Measurements from ENCODE around the gene RNASE2.
"Not testable (repeated sequence)": the region's sequence is repeated elsewhere in the genome, so short reads cannot be mapped to it uniquely, and the experiment has no call there.

Gene RNASE2

GRCh38 chr14:20980906-20981305 lies 25.6 kb downstream of the RNASE2 start:
- Histone ChIP-seq H3K4me1 (ENCODE audit: control insufficient read depth in 2 of 2, insufficient read depth in 2 of 2, low read length in 2 of 2) (no peaks in the 10 kb centered on the region), H3K27me3 (ENCODE audit: control insufficient read depth in 2 of 2, insufficient read depth in 2 of 2, low read length in 2 of 2) (no peaks in the 10 kb centered on the region), H3K9ac (ENCODE audit: low read depth in 1 of 2, low read length in 2 of 2) (no peak overlapping the region), H3K36me3 (ENCODE audit: control insufficient read depth in 2 of 2, insufficient read depth in 2 of 2, low read length in 2 of 2) (no peaks in the 10 kb centered on the region), H3K4me3 (ENCODE audit: low read length in 2 of 2) (no peak overlapping the region), H3K27ac (ENCODE audit: low read depth in 2 of 2, low read length in 2 of 2) (no peak overlapping the region), H3K9me3 (ENCODE audit: control insufficient read depth in 2 of 2, low read length in 2 of 2) (no peaks in the 10 kb centered on the region)

- no peaks in the 10 kb centered on the region for H3K9me3 ChIP-seq (ENCODE audit: control insufficient read depth in 2 of 2, low read length in 2 of 2)
- H3K27ac ChIP-seq (ENCODE audit: low read depth in 2 of 2, low read length in 2 of 2): no peak overlapping the region
- no peak overlapping the region for H3K4me3 ChIP-seq (ENCODE audit: low read length in 2 of 2)
- H3K36me3 ChIP-seq (ENCODE audit: control insufficient read depth in 2 of 2, insufficient read depth in 2 of 2, low read length in 2 of 2): no peaks in the 10 kb centered on the region
- no peak overlapping the region for H3K9ac ChIP-seq (ENCODE audit: low read depth in 1 of 2, low read length in 2 of 2)
- H3K4me1 ChIP-seq (ENCODE audit: control insufficient read depth in 2 of 2, insufficient read depth in 2 of 2, low read length in 2 of 2): no peaks in the 10 kb centered on the region
- no peaks in the 10 kb centered on the region for H3K27me3 ChIP-seq (ENCODE audit: control insufficient read depth in 2 of 2, insufficient read depth in 2 of 2, low read length in 2 of 2)
Measured at GRCh38 chr14:20982646-20983369, 27.5 kb downstream of the RNASE2 start.

- H3K27me3 ChIP-seq (ENCODE audit: control insufficient read depth in 2 of 2, insufficient read depth in 2 of 2, low read length in 2 of 2); H3K9me3 ChIP-seq (ENCODE audit: control insufficient read depth in 2 of 2, low read length in 2 of 2); H3K27ac ChIP-seq (ENCODE audit: low read depth in 2 of 2, low read length in 2 of 2): not testable (repeated sequence)
Measured at GRCh38 chr14:20985650-20986049, 30.4 kb downstream of the RNASE2 start.

GRCh38 chr14:20986811-20987210 lies 31.5 kb downstream of the RNASE2 start:
- H3K9me3 ChIP-seq (ENCODE audit: control insufficient read depth in 2 of 2, low read length in 2 of 2): no peaks in the 10 kb centered on the region
- H3K27me3 ChIP-seq (ENCODE audit: control insufficient read depth in 2 of 2, insufficient read depth in 2 of 2, low read length in 2 of 2): no peaks in the 10 kb centered on the region
- no peak overlapping the region for H3K9ac ChIP-seq (ENCODE audit: low read depth in 1 of 2, low read length in 2 of 2)
- H3K36me3 ChIP-seq (ENCODE audit: control insufficient read depth in 2 of 2, insufficient read depth in 2 of 2, low read length in 2 of 2): peaks cover under 1 to 3% of the 10 kb centered on the region in 2 donors
- peaks cover 8 to 14% of the 10 kb centered on the region in 2 donors for H3K4me1 ChIP-seq (ENCODE audit: control insufficient read depth in 2 of 2, insufficient read depth in 2 of 2, low read length in 2 of 2)
- no peak overlapping the region for H3K4me3 ChIP-seq (ENCODE audit: low read length in 2 of 2)
- H3K27ac ChIP-seq (ENCODE audit: low read depth in 2 of 2, low read length in 2 of 2): no peak overlapping the region

More at GRCh38 chr14:20985650-20986049, 30.4 kb downstream of the RNASE2 start:
- H3K9ac ChIP-seq (ENCODE audit: low read depth in 1 of 2, low read length in 2 of 2); H3K4me1 ChIP-seq (ENCODE audit: control insufficient read depth in 2 of 2, insufficient read depth in 2 of 2, low read length in 2 of 2); H3K36me3 ChIP-seq (ENCODE audit: control insufficient read depth in 2 of 2, insufficient read depth in 2 of 2, low read length in 2 of 2); H3K4me3 ChIP-seq (ENCODE audit: low read length in 2 of 2): not testable (repeated sequence)

- Histone ChIP-seq H3K27ac (ENCODE audit: low read depth in 2 of 2, low read length in 2 of 2) (peak overlapping the region; percentile 85 to 86), H3K27me3 (ENCODE audit: control insufficient read depth in 2 of 2, insufficient read depth in 2 of 2, low read length in 2 of 2) (no peaks in the 10 kb centered on the region), H3K9me3 (ENCODE audit: control insufficient read depth in 2 of 2, low read length in 2 of 2) (no peaks in the 10 kb centered on the region), H3K36me3 (ENCODE audit: control insufficient read depth in 2 of 2, insufficient read depth in 2 of 2, low read length in 2 of 2) (peaks cover 17 to 20% of the 10 kb centered on the region in 2 donors), H3K4me3 (ENCODE audit: low read length in 2 of 2) (peak overlapping the region; percentile 94 to 96), H3K4me1 (ENCODE audit: control insufficient read depth in 2 of 2, insufficient read depth in 2 of 2, low read length in 2 of 2) (peaks cover 8 to 14% of the 10 kb centered on the region in 2 donors), H3K9ac (ENCODE audit: low read depth in 1 of 2, low read length in 2 of 2) (peak overlapping the region; percentile 54 to 55)
Measured at GRCh38 chr14:20988717-20989470, 33.6 kb downstream of the RNASE2 start.

- no peaks in the 10 kb centered on the region for H3K27me3 ChIP-seq (ENCODE audit: control insufficient read depth in 2 of 2, insufficient read depth in 2 of 2, low read length in 2 of 2)
- H3K4me1 ChIP-seq (ENCODE audit: control insufficient read depth in 2 of 2, insufficient read depth in 2 of 2, low read length in 2 of 2): peaks cover 8 to 14% of the 10 kb centered on the region in 2 donors
- peak overlapping the region; percentile 54 to 55 for H3K9ac ChIP-seq (ENCODE audit: low read depth in 1 of 2, low read length in 2 of 2)
- no peaks in the 10 kb centered on the region for H3K9me3 ChIP-seq (ENCODE audit: control insufficient read depth in 2 of 2, low read length in 2 of 2)
- H3K4me3 ChIP-seq (ENCODE audit: low read length in 2 of 2): peak overlapping the region; percentile 94 to 96
- peak overlapping the region; percentile 85 to 86 for H3K27ac ChIP-seq (ENCODE audit: low read depth in 2 of 2, low read length in 2 of 2)
- peaks cover 23 to 26% of the 10 kb centered on the region in 2 donors for H3K36me3 ChIP-seq (ENCODE audit: control insufficient read depth in 2 of 2, insufficient read depth in 2 of 2, low read length in 2 of 2)
Measured at GRCh38 chr14:20989471-20989786, 34.1 kb downstream of the RNASE2 start.

GRCh38 chr14:20989787-20990600 lies 34.7 kb downstream of the RNASE2 start, which contains the start of gene METTL17:
Gene METTL17 (plus strand): TSS chr14:20989980. CDS start chr14:20990003, 23 bp downstream.
- Histone ChIP-seq H3K27me3 (ENCODE audit: control insufficient read depth in 2 of 2, insufficient read depth in 2 of 2, low read length in 2 of 2) (no peaks in the 10 kb centered on the region), H3K36me3 (ENCODE audit: control insufficient read depth in 2 of 2, insufficient read depth in 2 of 2, low read length in 2 of 2) (peaks cover 28 to 31% of the 10 kb centered on the region in 2 donors), H3K27ac (ENCODE audit: low read depth in 2 of 2, low read length in 2 of 2) (peak within 1 kb of the TSS; percentile 85 to 86), H3K4me1 (ENCODE audit: control insufficient read depth in 2 of 2, insufficient read depth in 2 of 2, low read length in 2 of 2) (peaks cover 8 to 14% of the 10 kb centered on the region in 2 donors), H3K9ac (ENCODE audit: low read depth in 1 of 2, low read length in 2 of 2) (peak within 1 kb of the TSS; percentile 78 to 79), H3K4me3 (ENCODE audit: low read length in 2 of 2) (peak within 1 kb of the TSS; percentile 94 to 96), H3K9me3 (ENCODE audit: control insufficient read depth in 2 of 2, low read length in 2 of 2) (no peaks in the 10 kb centered on the region)

- H3K4me3 ChIP-seq (ENCODE audit: low read length in 2 of 2): peak overlapping the region in 1 of 2 donors; percentile 1
- H3K36me3 ChIP-seq (ENCODE audit: control insufficient read depth in 2 of 2, insufficient read depth in 2 of 2, low read length in 2 of 2): peaks cover 46 to 53% of the 10 kb centered on the region in 2 donors
- peaks cover 14 to 37% of the 10 kb centered on the region in 2 donors for H3K4me1 ChIP-seq (ENCODE audit: control insufficient read depth in 2 of 2, insufficient read depth in 2 of 2, low read length in 2 of 2)
- no peak overlapping the region for H3K9ac ChIP-seq (ENCODE audit: low read depth in 1 of 2, low read length in 2 of 2)
- peak overlapping the region; percentile 2 to 45 for H3K27ac ChIP-seq (ENCODE audit: low read depth in 2 of 2, low read length in 2 of 2)
- no peaks in the 10 kb centered on the region for H3K9me3 ChIP-seq (ENCODE audit: control insufficient read depth in 2 of 2, low read length in 2 of 2)
- H3K27me3 ChIP-seq (ENCODE audit: control insufficient read depth in 2 of 2, insufficient read depth in 2 of 2, low read length in 2 of 2): no peaks in the 10 kb centered on the region
Measured at GRCh38 chr14:20996521-20996920, 41.2 kb downstream of the RNASE2 start.

GRCh38 chr14:20997115-20997514 lies 41.8 kb downstream of the RNASE2 start:
- Histone ChIP-seq H3K9ac (ENCODE audit: low read depth in 1 of 2, low read length in 2 of 2) (no peak overlapping the region), H3K27ac (ENCODE audit: low read depth in 2 of 2, low read length in 2 of 2) (peak overlapping the region; percentile 27 to 35), H3K36me3 (ENCODE audit: control insufficient read depth in 2 of 2, insufficient read depth in 2 of 2, low read length in 2 of 2) (peaks cover 42 to 50% of the 10 kb centered on the region in 2 donors)

More at GRCh38 chr14:20997115-20997514, 41.8 kb downstream of the RNASE2 start:
- peaks cover 18 to 40% of the 10 kb centered on the region in 2 donors for H3K4me1 ChIP-seq (ENCODE audit: control insufficient read depth in 2 of 2, insufficient read depth in 2 of 2, low read length in 2 of 2)
- H3K4me3 ChIP-seq (ENCODE audit: low read length in 2 of 2): peak overlapping the region in 1 of 2 donors; percentile 64
- H3K9me3 ChIP-seq (ENCODE audit: control insufficient read depth in 2 of 2, low read length in 2 of 2): no peaks in the 10 kb centered on the region
- no peaks in the 10 kb centered on the region for H3K27me3 ChIP-seq (ENCODE audit: control insufficient read depth in 2 of 2, insufficient read depth in 2 of 2, low read length in 2 of 2)

Measured in mucosa of rectum (tissue), 2 donors.